HG02970 (cell line): ENCODE results near the gene EIF3C.
"Not testable (repeated sequence)": the region's sequence is repeated elsewhere in the genome, so short reads cannot be mapped to it uniquely, and the experiment has no call there.

Experiments used
- ATAC-seq: cut with Tn5 transposase; IDR thresholded peaks from one replicate; pipeline ENCODE4 v1.9.1; 2021; ENCODE audit warnings: mild to moderate bottlenecking, moderate library complexity, moderate number of reproducible peaks; ENCODE audit not compliant: unreplicated experiment, low FRiP score

The EIF3C gene

GRCh38 chr16:28711220-28712083 lies at the start of gene EIF3C:
Gene EIF3C, plus strand, starts transcription at chr16:28711464. Its CDS starts 223 bp downstream, at chr16:28711687.
- peak; percentile 96 for ATAC-seq

- ATAC-seq: not testable (repeated sequence)
Measured at GRCh38 chr16:28666264-28666663, 45.0 kb upstream of the EIF3C start.

DNA sequence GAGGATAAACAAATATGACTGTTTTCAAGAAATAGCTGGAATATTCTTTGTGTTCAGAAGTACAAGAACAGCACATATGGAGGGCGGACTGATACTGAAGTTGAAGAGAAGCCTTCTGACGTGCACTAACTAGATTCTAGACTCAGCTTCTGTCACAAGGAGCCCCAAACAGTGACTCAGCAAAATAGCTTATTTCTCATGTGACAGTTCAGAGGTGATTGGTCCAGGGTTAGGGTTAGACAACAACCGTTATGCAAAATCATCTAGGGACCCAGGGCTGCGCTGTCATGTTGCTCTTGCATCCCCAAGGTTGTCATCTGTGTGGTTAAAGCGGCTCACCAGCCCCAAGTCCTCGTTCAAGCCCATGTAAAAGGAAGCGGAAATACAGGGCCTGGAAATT lies 43.8 kb upstream of the EIF3C start:
- not testable (repeated sequence) for ATAC-seq

GRCh38 chr16:28668199-28668598 lies 43.1 kb upstream of the EIF3C start:
- ATAC-seq: not testable (repeated sequence)

GRCh38 chr16:28688327-28688952 lies 22.8 kb upstream of the EIF3C start:
- ATAC-seq: peak; percentile 58

- not testable (repeated sequence) for ATAC-seq
Measured at GRCh38 chr16:28689425-28689824, 21.8 kb upstream of the EIF3C start.

DNA sequence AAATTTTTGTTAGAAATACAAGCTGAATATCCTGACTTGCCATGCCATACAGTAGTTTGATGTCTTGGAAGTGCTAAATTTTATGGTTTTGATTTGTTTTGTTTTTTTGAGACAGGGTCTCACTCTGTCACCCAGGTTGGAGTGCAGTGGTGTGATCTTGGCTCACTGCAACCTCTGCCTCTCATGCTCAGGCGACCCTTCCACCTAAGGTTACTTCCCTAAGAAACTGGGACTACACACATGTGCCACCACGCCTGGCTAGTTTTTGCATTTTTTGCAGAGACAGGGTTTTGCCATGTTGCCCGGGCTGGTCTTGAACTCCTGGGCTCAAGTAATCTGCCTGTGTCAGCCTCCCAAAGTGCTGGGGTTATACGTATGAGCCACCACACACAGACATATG lies 19.5 kb upstream of the EIF3C start:
- not testable (repeated sequence) for ATAC-seq

DNA sequence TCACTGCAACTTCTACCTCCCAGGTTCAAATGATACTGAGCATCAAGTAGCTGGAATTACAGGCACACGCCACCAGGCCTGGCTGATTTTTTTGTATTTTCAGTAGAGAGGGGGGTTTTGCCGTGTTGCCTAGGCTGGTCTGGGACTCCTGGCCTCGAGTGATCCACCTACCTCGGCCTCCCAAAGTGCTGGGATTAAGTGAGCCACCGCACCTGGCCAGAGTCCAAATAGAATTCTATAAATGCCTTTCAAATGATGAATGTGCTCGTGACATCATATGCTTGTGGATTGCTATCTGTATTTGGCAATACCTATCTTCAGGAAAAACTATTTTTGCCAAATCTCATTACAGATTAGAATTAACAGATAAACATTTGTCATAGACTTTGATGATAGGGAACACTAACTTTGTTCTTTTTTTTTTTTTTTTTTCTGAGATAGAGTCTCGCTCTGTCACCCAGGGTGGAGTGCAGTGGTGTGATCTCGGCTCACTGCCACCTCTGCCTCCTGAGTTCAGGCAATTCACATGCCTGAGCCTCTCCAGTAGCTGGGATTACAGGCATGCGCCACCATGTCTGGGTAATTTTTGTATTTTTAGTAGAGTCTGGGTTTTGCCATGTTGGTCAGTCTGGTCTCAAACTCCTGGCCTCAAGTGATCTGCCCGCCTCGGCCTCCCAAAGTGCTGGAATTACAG lies 17.9 kb upstream of the EIF3C start:
- not testable (repeated sequence) for ATAC-seq

GRCh38 chr16:28699792-28700191 lies 11.5 kb upstream of the EIF3C start:
- not testable (repeated sequence) for ATAC-seq

GRCh38 chr16:28700349-28700748 lies 10.9 kb upstream of the EIF3C start:
- not testable (repeated sequence) for ATAC-seq

GRCh38 chr16:28701384-28701783 lies 9.9 kb upstream of the EIF3C start:
- not testable (repeated sequence) for ATAC-seq

DNA sequence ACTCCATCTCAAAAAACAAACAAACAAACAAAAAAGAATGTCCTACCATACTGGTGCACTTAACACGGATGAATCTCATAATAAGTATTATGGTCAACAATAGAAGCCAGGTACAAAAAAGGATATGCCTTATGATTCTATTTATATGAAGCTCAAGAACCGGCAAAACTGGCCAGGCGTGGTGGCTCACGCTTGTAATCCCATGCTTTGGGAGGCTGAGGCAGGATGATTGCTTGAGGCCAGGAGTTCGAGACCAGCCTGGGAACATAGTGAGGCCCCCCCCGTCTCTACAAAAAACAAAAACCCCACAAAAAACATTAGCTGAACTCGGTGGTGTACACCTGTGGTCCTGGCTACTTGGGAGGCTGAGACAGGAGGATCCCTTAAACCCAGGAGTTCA lies 7.0 kb upstream of the EIF3C start:
- not testable (repeated sequence) for ATAC-seq

DNA sequence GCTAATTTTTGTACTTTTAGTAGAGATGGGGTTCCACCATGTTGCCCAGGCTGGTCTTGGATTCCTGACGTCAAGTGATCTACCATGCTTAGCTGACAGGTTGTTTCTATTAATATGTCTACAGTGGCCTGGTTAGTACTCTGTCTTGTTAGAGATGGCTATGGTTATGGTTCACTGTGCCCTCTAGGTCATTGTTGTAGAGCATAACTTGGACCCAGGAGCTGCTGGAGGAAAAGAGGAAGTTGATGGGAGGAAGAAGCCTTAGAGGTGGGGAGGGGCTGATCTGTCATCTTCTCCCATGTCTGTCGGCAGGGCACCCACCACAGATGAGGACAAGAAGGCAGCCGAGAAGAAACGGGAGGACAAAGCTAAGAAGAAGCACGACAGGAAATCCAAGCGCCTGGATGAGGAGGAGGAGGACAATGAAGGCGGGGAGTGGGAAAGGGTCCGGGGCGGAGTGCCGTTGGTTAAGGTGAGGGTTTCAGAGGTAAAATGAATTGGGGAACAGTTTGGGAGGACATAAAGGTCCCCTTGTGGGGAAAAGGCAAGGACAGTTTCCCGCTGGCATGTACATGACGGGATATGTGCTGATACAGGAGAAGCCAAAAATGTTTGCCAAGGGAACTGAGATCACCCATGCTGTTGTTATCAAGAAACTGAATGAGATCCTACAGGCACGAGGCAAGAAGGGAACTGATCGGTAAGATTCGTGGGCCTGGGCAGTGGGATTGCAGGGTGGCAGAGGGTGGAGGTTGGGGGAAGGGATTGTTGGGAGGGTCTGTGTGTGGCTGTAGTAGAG lies 11.8 kb downstream of the EIF3C start:
- ATAC-seq: not testable (repeated sequence)

DNA sequence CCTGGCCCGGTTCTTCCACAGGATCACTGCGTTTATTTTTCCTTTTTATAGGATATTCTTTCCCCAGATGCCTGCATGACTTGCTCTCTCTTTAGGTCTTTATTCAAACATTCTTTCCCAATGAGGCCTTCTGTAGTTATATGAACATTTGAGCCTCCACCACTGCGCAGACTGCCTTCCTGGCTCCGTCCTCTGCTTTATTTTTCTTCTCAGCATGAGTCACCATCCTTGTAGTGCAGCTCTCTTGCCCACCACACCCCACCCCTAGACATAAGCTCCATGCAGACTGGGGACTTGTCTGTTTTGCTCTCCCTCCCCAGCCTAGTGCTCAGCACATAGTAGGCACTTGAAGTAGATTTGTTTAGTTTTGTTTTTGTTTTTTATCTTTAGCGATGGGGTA lies 20.0 kb downstream of the EIF3C start:
- ATAC-seq: not testable (repeated sequence)

DNA sequence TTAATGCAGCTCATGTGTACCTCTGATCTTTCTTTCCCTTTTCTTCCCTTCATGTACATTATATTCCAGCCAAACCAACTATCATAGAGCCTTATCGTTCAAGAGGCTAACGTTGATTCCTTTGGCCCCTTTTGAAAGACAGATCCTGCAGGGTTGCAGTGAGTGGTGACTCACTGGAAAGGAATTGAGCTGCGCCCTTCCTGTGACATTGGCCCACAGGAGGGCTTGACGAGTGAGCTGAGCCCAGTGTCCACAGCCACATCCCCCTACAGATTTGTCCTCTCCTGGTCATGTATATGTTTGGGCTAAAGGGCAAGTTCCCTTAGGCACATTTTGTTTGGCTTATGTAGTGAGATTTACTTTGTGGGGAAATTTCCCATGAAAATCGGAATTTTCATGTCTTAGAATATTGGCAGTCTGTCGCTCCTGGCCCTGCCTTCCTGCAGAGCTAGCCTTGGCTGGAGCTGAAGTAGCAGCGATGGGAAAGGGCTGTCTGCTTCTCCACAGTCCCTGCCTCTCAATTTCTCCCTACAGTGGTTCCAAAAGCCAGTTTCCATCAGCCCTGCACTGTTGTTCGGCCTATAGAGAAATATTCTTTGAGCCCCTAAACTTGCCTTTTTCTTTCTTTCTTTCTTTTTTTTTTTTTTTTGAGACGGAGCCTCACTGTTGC lies 21.3 kb downstream of the EIF3C start:
- not testable (repeated sequence) for ATAC-seq

- ATAC-seq: not testable (repeated sequence)
Measured at GRCh38 chr16:28739787-28740186, 28.5 kb downstream of the EIF3C start.

DNA sequence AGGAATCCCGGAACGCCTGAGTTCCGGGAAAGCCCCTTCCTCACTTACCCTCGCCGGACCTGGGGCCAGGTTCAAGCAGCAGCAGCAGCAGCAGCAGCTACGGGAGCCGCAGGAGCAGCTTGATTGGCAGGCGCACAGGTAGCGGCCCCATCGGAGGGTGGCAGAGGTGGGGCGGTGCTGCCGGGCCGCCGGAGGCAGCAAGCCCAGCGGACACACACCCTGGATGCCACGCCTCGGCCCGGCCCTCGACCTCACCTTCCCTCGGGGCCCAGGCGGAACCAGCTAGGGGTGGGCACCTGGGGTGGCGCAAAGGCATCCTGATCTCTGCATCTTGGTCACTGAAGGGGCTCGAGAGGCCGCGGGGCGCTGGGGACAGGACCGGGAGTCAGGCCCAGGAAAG lies 29.4 kb downstream of the EIF3C start:
- not testable (repeated sequence) for ATAC-seq

DNA sequence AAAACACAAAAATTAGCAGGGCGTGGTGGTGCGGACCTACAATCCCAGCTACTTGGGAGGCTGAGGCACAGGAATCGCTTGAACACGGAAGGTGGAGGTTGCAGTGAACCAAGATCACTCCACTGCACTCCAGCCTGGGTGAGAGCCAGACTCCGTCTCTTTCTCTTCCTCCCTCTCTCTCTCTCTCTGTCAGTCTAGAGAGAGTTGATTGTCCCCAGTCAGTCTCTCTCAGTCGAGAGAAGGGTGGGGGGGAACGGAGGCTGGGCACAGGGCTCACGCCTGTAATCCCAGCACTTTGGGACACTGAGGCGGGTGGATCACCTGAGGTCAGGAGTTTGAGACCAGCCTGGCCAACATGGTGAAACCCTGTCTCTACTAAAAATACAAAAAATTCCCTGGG lies 30.0 kb downstream of the EIF3C start:
- not testable (repeated sequence) for ATAC-seq

GRCh38 chr16:28746618-28747350 lies 35.5 kb downstream of the EIF3C start:
- not testable (repeated sequence) for ATAC-seq
